ENCODE results near the gene CCDC43. TPM values are rescaled to one million over a fixed set of nuclear protein-coding genes. Genes with fewer than 3 reads are reported as not detected.

CCDC43 gene
- total and polyA plus RNA-seq, 2 of the 8 experiments (the other 6 are each of a cell fraction or from before 2014, with no cell fraction given): 4.9 to 38.1 TPM

DNA sequence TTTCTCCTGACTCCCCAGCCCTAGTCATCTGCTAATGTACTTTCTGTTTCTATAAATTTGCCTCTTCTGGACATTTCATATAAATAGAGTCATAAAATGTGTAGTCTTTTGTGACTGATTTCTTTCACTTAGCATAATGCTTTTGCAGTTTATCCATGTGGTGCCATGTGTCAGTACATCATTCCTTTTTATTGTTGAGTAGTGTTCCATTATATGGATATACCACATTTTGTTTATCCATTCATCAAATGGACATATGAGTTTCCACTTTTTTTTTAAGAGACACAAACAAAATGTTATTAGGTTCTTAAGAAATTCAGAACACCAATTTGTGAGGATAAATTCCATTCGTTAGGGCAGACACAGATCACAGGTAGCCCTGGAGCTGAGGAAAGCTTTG lies 29.9 kb upstream of the CCDC43 start:
- no peaks in the 10 kb centered on the region for H3K4me1 ChIP-seq (replicated peaks in 1 of 4; ENCODE audit: control insufficient read depth in 3 of 4, insufficient read depth in 4 of 4, low read length in 3 of 4)
- 91% methylated on average over 1 of the region's 1 CpG; no CpG with 5 or more reads in 1 of the 2 experiments for whole genome bisulfite sequencing, 2 experiments (ENCODE audit: extremely low coverage in 1 of 2, insufficient coverage in 1 of 2, insufficient read length in 1 of 2, insufficient replicate concordance in 2 of 2, low coverage in 1 of 2, low lambda C conversion rate in 2 of 2, missing lambda C conversion rate in 1 of 2)
- H2BK120ac ChIP-seq (replicated peaks; ENCODE audit: low read depth, low read length): no peak overlapping the region
- no peak overlapping the region for H2BK5ac ChIP-seq (ENCODE audit: low read depth, low read length)
- H2BK15ac ChIP-seq (ENCODE audit: low read length): no peak overlapping the region
- no peak overlapping the region for H3K23ac ChIP-seq (ENCODE audit: insufficient read length)
- H3K9me3 ChIP-seq (ENCODE audit: insufficient read depth in 2 of 2, low read depth in 1 of 2, low read length in 1 of 2): no peaks in the 10 kb centered on the region
- no peaks in the 10 kb centered on the region for H3K23me2 ChIP-seq (ENCODE audit: low read depth, low read length)
- H2AK5ac ChIP-seq (ENCODE audit: low read depth, low read length): no peak overlapping the region
- H3K27ac ChIP-seq (ENCODE audit: low read depth, low read length): no peak overlapping the region
- H3K79me2 ChIP-seq (ENCODE audit: control insufficient read depth in 1 of 2, insufficient read depth in 2 of 2, low read length in 2 of 2): no peaks in the 10 kb centered on the region
- H4K91ac ChIP-seq (replicated peaks; ENCODE audit: insufficient read length, low read length): no peak overlapping the region
- CTCF ChIA-PET (ENCODE audit: partially characterized antibody): interaction anchor here (0.7 kb wide), 1 partner anchor 1237 kb away, joined by 3 read pairs; no protein-coding TSS in a partner anchor
- H2BK12ac ChIP-seq (ENCODE audit: low read depth, low read length): no peak overlapping the region
- DNase-seq (ENCODE audit: low read depth in 1 of 2, low spot score in 2 of 2) (no peak), FAIRE-seq (no peak)
- no peak overlapping the region for H3K18ac ChIP-seq (ENCODE audit: extremely low read depth, low read length)
- H3K4ac ChIP-seq (replicated peaks; ENCODE audit: insufficient read length, low read depth, low read length): no peak overlapping the region
- no peak overlapping the region for H4K5ac ChIP-seq (ENCODE audit: insufficient read length, low read depth, low read length)
- H3K4me2 ChIP-seq (ENCODE audit: insufficient read depth in 1 of 2, low read depth in 2 of 2, low read length in 2 of 2): no peak overlapping the region
- peaks cover 6 to 18% (median 9%) of the 10 kb centered on the region in 4 experiments; a peak in 5 of 8 replicates for H3K36me3 ChIP-seq (ENCODE audit: control insufficient read depth in 2 of 4, insufficient read depth in 4 of 4, low read length in 3 of 4)
- no peak overlapping the region for H3K9ac ChIP-seq (replicated peaks in 1 of 4; ENCODE audit: extremely low read depth in 1 of 4, low read depth in 3 of 4, low read length in 3 of 4)
- H3K79me1 ChIP-seq (ENCODE audit: low read depth, low read length): no peaks in the 10 kb centered on the region
- H3K27me3 ChIP-seq (replicated peaks in 1 of 4; ENCODE audit: control insufficient read depth in 3 of 4, extremely low read depth in 1 of 4, insufficient read depth in 3 of 4, low read length in 3 of 4): no peaks in the 10 kb centered on the region
- H4K20me1 ChIP-seq (replicated peaks in 1 of 2; ENCODE audit: control insufficient read depth in 1 of 2, insufficient read depth in 2 of 2, low read length in 2 of 2): no peaks in the 10 kb centered on the region
- no peak overlapping the region for H3K4me3 ChIP-seq (ENCODE audit: extremely low read depth in 1 of 4, insufficient read depth in 2 of 4, low read depth in 3 of 4, low read length in 4 of 4)
- no peak overlapping the region for H3K14ac ChIP-seq (ENCODE audit: insufficient read length)
- H2AFZ ChIP-seq (ENCODE audit: low read length): no peak overlapping the region
- no peak overlapping the region for H4K8ac ChIP-seq (ENCODE audit: extremely low read depth, insufficient read depth, low read length)
- H3K56ac ChIP-seq (replicated peaks; ENCODE audit: insufficient read length, low read depth, low read length): no peak overlapping the region
- H2BK20ac ChIP-seq (ENCODE audit: low read length): no peak overlapping the region
- POLR2A ChIA-PET (ENCODE audit: partially characterized antibody): interaction anchor here (0.6 to 0.7 kb wide), 2 partner anchors 11 to 16 kb away, joined by 3 read pairs; partner anchors contain the start of gene DBF4B
- TF ChIP-seq SUZ12 (IDR thresholded peaks at IDR 0.05; ENCODE audit: low read length) (no peak), KDM4A (IDR thresholded peaks at IDR 0.05; ENCODE audit: low read depth, low read length, severe bottlenecking) (no peak), RBBP5 (IDR thresholded peaks at IDR 0.05; ENCODE audit: borderline replicate concordance, low read depth, low read length) (no peak), CREB1 (IDR thresholded peaks at IDR 0.05) (no peak), POLR2AphosphoS5 (IDR thresholded peaks at IDR 0.05; ENCODE audit: low read depth, low read length) (no peak), RXRA (IDR thresholded peaks at IDR 0.05; ENCODE audit: insufficient read depth, low read depth, low read length) (no peak), EZH2 (IDR thresholded peaks at IDR 0.05; ENCODE audit: low read depth, low read length, severe bottlenecking) (no peak), EGR1 (IDR thresholded peaks at IDR 0.05; ENCODE audit: borderline replicate concordance, low read depth, low read length) (no peak), GTF2F1 (IDR thresholded peaks at IDR 0.05; ENCODE audit: borderline replicate concordance, low read depth, low read length) (no peak), CEBPB (IDR thresholded peaks at IDR 0.05; ENCODE audit: low read depth, low read length) (no peak)
- TF ChIP-seq, protein P1, sequence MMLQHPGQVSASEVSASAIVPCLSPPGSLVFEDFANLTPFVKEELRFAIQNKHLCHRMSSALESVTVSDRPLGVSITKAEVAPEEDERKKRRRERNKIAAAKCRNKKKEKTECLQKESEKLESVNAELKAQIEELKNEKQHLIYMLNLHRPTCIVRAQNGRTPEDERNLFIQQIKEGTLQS (IDR thresholded peaks at IDR 0.05; ENCODE audit: insufficient read depth, low read depth, low read length): no peak
